ENCODE data around the gene PAQR5.

PAQR5 gene

GRCh38 chr15:69343133-69343532, 44.4 kb downstream of the PAQR5 start:
- DNase-seq (ENCODE audit: low spot score) = no peak
- TF ChIP-seq, protein P1, sequence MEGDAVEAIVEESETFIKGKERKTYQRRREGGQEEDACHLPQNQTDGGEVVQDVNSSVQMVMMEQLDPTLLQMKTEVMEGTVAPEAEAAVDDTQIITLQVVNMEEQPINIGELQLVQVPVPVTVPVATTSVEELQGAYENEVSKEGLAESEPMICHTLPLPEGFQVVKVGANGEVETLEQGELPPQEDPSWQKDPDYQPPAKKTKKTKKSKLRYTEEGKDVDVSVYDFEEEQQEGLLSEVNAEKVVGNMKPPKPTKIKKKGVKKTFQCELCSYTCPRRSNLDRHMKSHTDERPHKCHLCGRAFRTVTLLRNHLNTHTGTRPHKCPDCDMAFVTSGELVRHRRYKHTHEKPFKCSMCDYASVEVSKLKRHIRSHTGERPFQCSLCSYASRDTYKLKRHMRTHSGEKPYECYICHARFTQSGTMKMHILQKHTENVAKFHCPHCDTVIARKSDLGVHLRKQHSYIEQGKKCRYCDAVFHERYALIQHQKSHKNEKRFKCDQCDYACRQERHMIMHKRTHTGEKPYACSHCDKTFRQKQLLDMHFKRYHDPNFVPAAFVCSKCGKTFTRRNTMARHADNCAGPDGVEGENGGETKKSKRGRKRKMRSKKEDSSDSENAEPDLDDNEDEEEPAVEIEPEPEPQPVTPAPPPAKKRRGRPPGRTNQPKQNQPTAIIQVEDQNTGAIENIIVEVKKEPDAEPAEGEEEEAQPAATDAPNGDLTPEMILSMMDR (IDR thresholded peaks at IDR 0.05; ENCODE audit: extremely low read depth, missing control alignments) = no peak

DNA sequence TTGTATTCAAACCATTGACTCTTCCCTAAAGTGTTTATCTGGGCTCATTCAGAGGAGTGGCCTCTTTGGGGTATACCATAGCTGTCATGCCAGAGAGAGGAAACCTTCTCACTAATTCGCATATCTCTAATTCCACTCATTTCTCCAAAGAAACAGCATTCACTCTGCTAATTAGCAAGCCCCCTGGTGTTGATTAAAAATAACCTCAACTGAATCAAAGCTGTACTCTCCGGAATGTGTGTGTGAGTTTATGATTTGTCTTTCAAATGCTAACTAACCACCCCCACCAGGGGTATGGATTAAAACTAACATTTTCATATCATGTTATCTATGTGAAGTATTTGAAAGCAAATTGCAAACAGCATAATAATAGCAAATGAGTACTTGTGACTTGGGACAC, 45.5 kb downstream of the PAQR5 start:
- TF ChIP-seq, protein P1 (IDR thresholded peaks at IDR 0.05; ENCODE audit: extremely low read depth, missing control alignments) = no peak
- no peak for DNase-seq (ENCODE audit: low spot score)

DNA sequence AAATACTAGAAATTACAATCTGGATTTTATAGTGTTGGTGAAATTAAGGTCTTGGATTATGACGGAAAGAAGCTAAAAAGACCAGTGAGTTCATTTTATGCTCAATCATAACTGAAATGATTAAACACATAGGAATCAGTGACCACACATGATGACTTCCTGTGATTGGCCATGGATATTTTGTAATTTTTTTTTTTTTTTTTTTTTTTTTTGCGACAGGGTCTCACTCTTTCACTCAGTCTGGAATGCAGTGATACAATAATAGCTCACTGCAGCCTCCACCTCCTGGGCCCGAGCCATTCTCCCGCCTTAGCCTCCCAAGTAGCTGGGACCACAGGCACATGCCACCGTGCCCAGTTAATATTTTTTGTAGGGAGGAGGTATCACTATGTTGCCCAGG, 47.4 kb downstream of the PAQR5 start:
- no peak for DNase-seq (ENCODE audit: low spot score)
- TF ChIP-seq, protein P1 (IDR thresholded peaks at IDR 0.05; ENCODE audit: extremely low read depth, missing control alignments) = no peak

DNA sequence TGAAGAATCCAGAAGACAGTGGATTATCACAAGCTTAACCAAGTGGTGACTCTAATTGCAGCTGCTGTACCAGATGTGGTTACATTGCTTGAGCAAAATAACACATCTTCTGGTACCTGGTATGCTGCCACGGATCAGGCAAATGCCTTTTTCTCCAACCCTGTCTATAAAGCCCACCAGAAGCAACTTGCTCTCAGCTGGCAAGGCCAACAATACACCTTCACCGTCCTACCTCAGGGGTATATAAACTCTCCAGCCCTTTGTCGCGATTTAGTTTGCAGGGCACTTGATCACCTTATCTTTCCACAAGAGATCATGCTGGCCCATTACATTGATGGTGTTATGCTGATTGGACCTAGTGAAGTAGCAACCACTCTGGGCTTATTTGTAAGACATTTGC, 52.6 kb downstream of the PAQR5 start:
- TF ChIP-seq, protein P1 (IDR thresholded peaks at IDR 0.05; ENCODE audit: extremely low read depth, missing control alignments) = no peak
- no peak for DNase-seq (ENCODE audit: low spot score)

GRCh38 chr15:69351884-69352283, 53.2 kb downstream of the PAQR5 start:
- no peak for DNase-seq (ENCODE audit: low spot score)
- TF ChIP-seq, protein P1 (IDR thresholded peaks at IDR 0.05; ENCODE audit: extremely low read depth, missing control alignments) = no peak

GRCh38 chr15:69357773-69358771, 59.4 kb downstream of the PAQR5 start:
- TF ChIP-seq, protein P1 (IDR thresholded peaks at IDR 0.05; ENCODE audit: extremely low read depth, missing control alignments) = no peak

GRCh38 chr15:69358850-69359249, 60.1 kb downstream of the PAQR5 start:
- DNase-seq (ENCODE audit: low spot score) = no peak
- TF ChIP-seq, protein P1 (IDR thresholded peaks at IDR 0.05; ENCODE audit: extremely low read depth, missing control alignments) = no peak

More at GRCh38 chr15:69357773-69358771, 59.4 kb downstream of the PAQR5 start:
- no peak for DNase-seq (ENCODE audit: low spot score)
